GM23338 (cell line): Measurements from ENCODE around the gene NLRC5. TPM values are rescaled to one million over a fixed set of nuclear protein-coding genes. Genes with fewer than 3 reads are reported as not detected.

Source experiments
- ATAC-seq: fragments of 200-7000 bp; cut with Tn5 transposase; 3 replicates; pipeline ENCODE4 v1.9.1; 2020
- DNase-seq: peaks from one replicate; pipeline ENCODE4 v3.0.0-alpha.2; 2015; ENCODE audit warnings: low spot score
- H2AFZ ChIP-seq: fragments of 200-600 bp; sonication (generic); 2 replicates; pipeline ENCODE4 v1.8.0; 2016; ENCODE audit warnings: antibody characterized with exemption, mild to moderate bottlenecking, moderate library complexity
- H3F3A ChIP-seq: fragments of 200-600 bp; sonication (generic); replicated peaks from 2 replicates; pipeline ENCODE4 v1.8.0; 2017; ENCODE audit warnings: antibody characterized with exemption, mixed run types, low read depth
- H3K27ac ChIP-seq: fragments of 200-600 bp; sonication (generic); 2 replicates; pipeline ENCODE4 v1.6.1; 2016; ENCODE audit warnings: low read depth
- H3K27me3 ChIP-seq: fragments of 200-600 bp; sonication (generic); 2 replicates; pipeline ENCODE4 v1.8.0; 2016; ENCODE audit warnings: mild to moderate bottlenecking, mixed run types, moderate library complexity; ENCODE audit not compliant: insufficient read depth
- H3K36me3 ChIP-seq: fragments of 200-600 bp; sonication (generic); 2 replicates; pipeline ENCODE4 v1.8.0; 2016; ENCODE audit warnings: mild to moderate bottlenecking; ENCODE audit not compliant: insufficient read depth
- H3K4me1 ChIP-seq: fragments of 200-600 bp; sonication (generic); 2 replicates; pipeline ENCODE4 v1.8.0; 2016; ENCODE audit warnings: mild to moderate bottlenecking, moderate library complexity; ENCODE audit not compliant: insufficient read depth
- H3K4me2 ChIP-seq: fragments of 200-600 bp; sonication (generic); 2 replicates; pipeline ENCODE4 v1.7.1; 2017; ENCODE audit warnings: mixed run types
- H3K4me3 ChIP-seq: fragments of 200-600 bp; sonication (generic); 2 replicates; pipeline ENCODE4 v1.6.1; 2016; ENCODE audit warnings: mixed run types
- H3K79me2 ChIP-seq: fragments of 200-600 bp; sonication (generic); replicated peaks from 2 replicates; pipeline ENCODE4 v1.8.0; 2017; ENCODE audit warnings: mild to moderate bottlenecking; ENCODE audit not compliant: insufficient read depth
- H3K9me2 ChIP-seq: fragments of 200-600 bp; sonication (generic); 2 replicates; pipeline ENCODE4 v1.8.0; 2017; ENCODE audit not compliant: insufficient read depth
- H4K20me1 ChIP-seq: fragments of 200-600 bp; sonication (generic); replicated peaks from 2 replicates; pipeline ENCODE4 v1.8.0; 2017; ENCODE audit warnings: mild to moderate bottlenecking; ENCODE audit not compliant: insufficient read depth
- H3K27ac Mint-ChIP-seq: 2 replicates; pipeline ENCODE4 v1.8.0; 2020; ENCODE audit warnings: inconsistent platforms, mild to moderate bottlenecking, moderate library complexity, mixed read lengths
- H3K27me3 Mint-ChIP-seq: 3 replicates; pipeline ENCODE4 v1.8.0; 2022; ENCODE audit warnings: low read depth, mild to moderate bottlenecking, moderate library complexity, mixed read lengths, inconsistent platforms; ENCODE audit not compliant: insufficient read depth, poor library complexity
- H3K36me3 Mint-ChIP-seq: 3 replicates; pipeline ENCODE4 v1.8.0; 2021; ENCODE audit warnings: low read depth, mild to moderate bottlenecking, inconsistent platforms, moderate library complexity, mixed read lengths
- H3K4me1 Mint-ChIP-seq: 3 replicates; pipeline ENCODE4 v1.8.0; 2020; ENCODE audit warnings: mild to moderate bottlenecking, inconsistent platforms, mixed read lengths
- H3K4me3 Mint-ChIP-seq: 3 replicates; pipeline ENCODE4 v1.8.0; 2021; ENCODE audit warnings: moderate library complexity, mild to moderate bottlenecking, inconsistent platforms, mixed read lengths
- H3K9me3 Mint-ChIP-seq: 3 replicates; pipeline ENCODE4 v1.8.0; 2020; ENCODE audit warnings: moderate library complexity, mild to moderate bottlenecking, inconsistent platforms, mixed read lengths
- CREB1 ChIP-seq: fragments of 250-450 bp; sonication (Bioruptor Pico); IDR thresholded peaks from 2 replicates; pipeline ENCODE4 v1.5.0; 2020; ENCODE audit warnings: low read depth, mild to moderate bottlenecking, moderate library complexity
- EZH2 ChIP-seq: fragments of 200-600 bp; sonication (generic); IDR thresholded peaks from one replicate; pipeline ENCODE4 v1.8.0; 2017; ENCODE audit warnings: antibody characterized with exemption, mild to moderate bottlenecking, low read depth; ENCODE audit not compliant: unreplicated experiment
- EZH2phosphoT487 ChIP-seq: fragments of 200-600 bp; sonication (generic); IDR thresholded peaks from one replicate; pipeline ENCODE4 v1.8.1; 2018; ENCODE audit warnings: antibody characterized with exemption; ENCODE audit not compliant: unreplicated experiment
- JUNB ChIP-seq: IDR thresholded peaks from one replicate; pipeline ENCODE4 v1.6.1; 2016; ENCODE audit warnings: antibody characterized with exemption; ENCODE audit not compliant: unreplicated experiment
- NANOG ChIP-seq: IDR thresholded peaks from 2 replicates; pipeline ENCODE4 v1.6.1; 2016; ENCODE audit warnings: antibody characterized with exemption, borderline replicate concordance
- POLR2AphosphoS5 ChIP-seq: IDR thresholded peaks from 2 replicates; pipeline ENCODE4 v1.6.1; 2016; ENCODE audit warnings: antibody characterized with exemption, low read depth
- STAT1 ChIP-seq: IDR thresholded peaks from one replicate; pipeline ENCODE4 v1.6.1; 2016; ENCODE audit warnings: antibody characterized with exemption; ENCODE audit not compliant: unreplicated experiment
- ZNF114 ChIP-seq: fragments of 250-450 bp; sonication (Bioruptor Pico); IDR thresholded peaks from 2 replicates; pipeline ENCODE4 v1.5.0; 2020; ENCODE audit warnings: mild to moderate bottlenecking, moderate library complexity
- ZNF331 ChIP-seq: fragments of 250-450 bp; sonication (Bioruptor Pico); IDR thresholded peaks from 2 replicates; pipeline ENCODE4 v1.5.0; 2020; ENCODE audit warnings: low read depth, mild to moderate bottlenecking, moderate library complexity
- polyA plus RNA-seq: library from polyadenylated mRNA; unstranded; fragments of >200 nt; fragmentation: Nextera tagmentation; extraction: Ambion mirVana; gene quantifications from 2 replicates; pipeline ENCODE4 v1.2.1, GENCODE V29; 2016
- total RNA-seq: library from RNA; depleted of rRNA; stranded (reverse); fragments of >200 nt; shearing (Covaris generic); gene quantifications from 2 replicates; pipeline ENCODE4 v1.2.3, GENCODE V29; 2014
- TF ChIP-seq, protein P1 (sequence below), 2 experiments: fragments of 200-600 bp in 1 of 2; sonication (generic) in 1 of 2; conservative IDR thresholded peaks; 2 replicates each; pipeline versions ENCODE4 v1.5.1 to v1.6.1; 2016 to 2017; ENCODE audit warnings: antibody characterized with exemption in 2 of 2, low read depth in 2 of 2, mild to moderate bottlenecking in 2 of 2, moderate library complexity in 1 of 2
- TF ChIP-seq, protein P2 (sequence below): fragments of 250-450 bp; sonication (Bioruptor Pico); IDR thresholded peaks from 2 replicates; pipeline ENCODE4 v1.5.0; 2020; ENCODE audit warnings: mild to moderate bottlenecking, moderate library complexity
- TF ChIP-seq, protein P3 (sequence below): IDR thresholded peaks from one replicate; pipeline ENCODE4 v1.6.1; 2018; ENCODE audit warnings: antibody characterized with exemption; ENCODE audit not compliant: unreplicated experiment
- TF ChIP-seq, protein P4 (sequence below): IDR thresholded peaks from 2 replicates; pipeline ENCODE4 v1.6.1; 2016; ENCODE audit warnings: antibody characterized with exemption

The NLRC5 gene
- total and polyA plus RNA-seq, 2 experiments from 2014 or later: 2.3 to 3.9 TPM

DNA sequence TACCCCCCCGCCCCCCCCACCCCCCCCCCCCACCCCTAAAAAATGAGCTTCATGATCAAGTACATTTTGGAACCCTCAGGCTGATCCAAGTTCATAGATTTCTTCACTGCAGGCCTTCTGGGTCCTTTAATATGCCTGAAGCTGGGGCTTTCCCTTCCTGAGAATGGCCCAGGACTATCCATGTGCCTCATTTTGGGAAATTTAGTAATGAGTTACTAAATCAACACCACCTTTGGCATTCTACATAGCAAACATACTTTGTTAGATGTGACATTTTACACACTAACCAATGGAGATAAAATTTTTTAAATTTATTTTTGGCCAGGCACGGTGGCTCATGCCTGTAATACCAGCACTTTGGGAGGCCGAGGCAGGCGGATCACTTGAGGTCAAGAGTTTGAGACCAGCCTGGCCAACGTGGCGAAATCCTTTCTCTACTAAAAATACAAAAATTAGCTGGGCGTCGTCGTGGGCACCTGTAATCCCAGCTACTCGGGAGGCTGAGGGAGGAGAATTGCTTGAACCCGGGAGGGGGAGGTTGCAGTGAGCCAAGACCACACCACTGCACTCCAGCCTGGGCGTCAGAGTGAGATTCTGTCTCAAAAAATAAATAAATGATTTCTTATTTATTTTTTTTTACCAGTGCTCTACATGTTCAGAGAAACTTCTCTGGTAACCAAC, 43.4 kb upstream of the NLRC5 start:
- no peaks in the 10 kb centered on the region for H3K9me2 ChIP-seq
- Mint-ChIP-seq H3K27me3 (peaks cover 7% of the 10 kb centered on the region), H3K27ac (no peak overlapping the region), H3K9me3 (no peaks in the 10 kb centered on the region), H3K36me3 (peaks cover 39% of the 10 kb centered on the region), H3K4me1 (peaks cover 13% of the 10 kb centered on the region), H3K4me3 (no peak overlapping the region)
- H3K4me2 ChIP-seq: no peak overlapping the region
- no peak overlapping the region for H2AFZ ChIP-seq
- ATAC-seq (no peak), DNase-seq (no peak)
- peak overlapping the region; percentile 63; the same call in 1 of the 2 replicates for H3K27ac ChIP-seq
- H3K79me2 ChIP-seq: no peaks in the 10 kb centered on the region
- H3K27me3 ChIP-seq: no peaks in the 10 kb centered on the region
- no peaks in the 10 kb centered on the region for H3F3A ChIP-seq
- no peaks in the 10 kb centered on the region for H3K4me1 ChIP-seq
- H3K4me3 ChIP-seq: no peak overlapping the region
- TF ChIP-seq EZH2phosphoT487 (no peak), EZH2 (no peak), ZNF114 (CRISPR knock-in tag) (no peak), POLR2AphosphoS5 (no peak), JUNB (no peak), NANOG (no peak), CREB1 (CRISPR knock-in tag) (no peak), STAT1 (no peak), ZNF331 (CRISPR knock-in tag) (no peak)
- TF ChIP-seq, protein P1, sequence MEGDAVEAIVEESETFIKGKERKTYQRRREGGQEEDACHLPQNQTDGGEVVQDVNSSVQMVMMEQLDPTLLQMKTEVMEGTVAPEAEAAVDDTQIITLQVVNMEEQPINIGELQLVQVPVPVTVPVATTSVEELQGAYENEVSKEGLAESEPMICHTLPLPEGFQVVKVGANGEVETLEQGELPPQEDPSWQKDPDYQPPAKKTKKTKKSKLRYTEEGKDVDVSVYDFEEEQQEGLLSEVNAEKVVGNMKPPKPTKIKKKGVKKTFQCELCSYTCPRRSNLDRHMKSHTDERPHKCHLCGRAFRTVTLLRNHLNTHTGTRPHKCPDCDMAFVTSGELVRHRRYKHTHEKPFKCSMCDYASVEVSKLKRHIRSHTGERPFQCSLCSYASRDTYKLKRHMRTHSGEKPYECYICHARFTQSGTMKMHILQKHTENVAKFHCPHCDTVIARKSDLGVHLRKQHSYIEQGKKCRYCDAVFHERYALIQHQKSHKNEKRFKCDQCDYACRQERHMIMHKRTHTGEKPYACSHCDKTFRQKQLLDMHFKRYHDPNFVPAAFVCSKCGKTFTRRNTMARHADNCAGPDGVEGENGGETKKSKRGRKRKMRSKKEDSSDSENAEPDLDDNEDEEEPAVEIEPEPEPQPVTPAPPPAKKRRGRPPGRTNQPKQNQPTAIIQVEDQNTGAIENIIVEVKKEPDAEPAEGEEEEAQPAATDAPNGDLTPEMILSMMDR (conservative IDR thresholded peaks at IDR 0.05; ENCODE audit: low read depth in 2 of 2): no peak
- TF ChIP-seq, protein P2, sequence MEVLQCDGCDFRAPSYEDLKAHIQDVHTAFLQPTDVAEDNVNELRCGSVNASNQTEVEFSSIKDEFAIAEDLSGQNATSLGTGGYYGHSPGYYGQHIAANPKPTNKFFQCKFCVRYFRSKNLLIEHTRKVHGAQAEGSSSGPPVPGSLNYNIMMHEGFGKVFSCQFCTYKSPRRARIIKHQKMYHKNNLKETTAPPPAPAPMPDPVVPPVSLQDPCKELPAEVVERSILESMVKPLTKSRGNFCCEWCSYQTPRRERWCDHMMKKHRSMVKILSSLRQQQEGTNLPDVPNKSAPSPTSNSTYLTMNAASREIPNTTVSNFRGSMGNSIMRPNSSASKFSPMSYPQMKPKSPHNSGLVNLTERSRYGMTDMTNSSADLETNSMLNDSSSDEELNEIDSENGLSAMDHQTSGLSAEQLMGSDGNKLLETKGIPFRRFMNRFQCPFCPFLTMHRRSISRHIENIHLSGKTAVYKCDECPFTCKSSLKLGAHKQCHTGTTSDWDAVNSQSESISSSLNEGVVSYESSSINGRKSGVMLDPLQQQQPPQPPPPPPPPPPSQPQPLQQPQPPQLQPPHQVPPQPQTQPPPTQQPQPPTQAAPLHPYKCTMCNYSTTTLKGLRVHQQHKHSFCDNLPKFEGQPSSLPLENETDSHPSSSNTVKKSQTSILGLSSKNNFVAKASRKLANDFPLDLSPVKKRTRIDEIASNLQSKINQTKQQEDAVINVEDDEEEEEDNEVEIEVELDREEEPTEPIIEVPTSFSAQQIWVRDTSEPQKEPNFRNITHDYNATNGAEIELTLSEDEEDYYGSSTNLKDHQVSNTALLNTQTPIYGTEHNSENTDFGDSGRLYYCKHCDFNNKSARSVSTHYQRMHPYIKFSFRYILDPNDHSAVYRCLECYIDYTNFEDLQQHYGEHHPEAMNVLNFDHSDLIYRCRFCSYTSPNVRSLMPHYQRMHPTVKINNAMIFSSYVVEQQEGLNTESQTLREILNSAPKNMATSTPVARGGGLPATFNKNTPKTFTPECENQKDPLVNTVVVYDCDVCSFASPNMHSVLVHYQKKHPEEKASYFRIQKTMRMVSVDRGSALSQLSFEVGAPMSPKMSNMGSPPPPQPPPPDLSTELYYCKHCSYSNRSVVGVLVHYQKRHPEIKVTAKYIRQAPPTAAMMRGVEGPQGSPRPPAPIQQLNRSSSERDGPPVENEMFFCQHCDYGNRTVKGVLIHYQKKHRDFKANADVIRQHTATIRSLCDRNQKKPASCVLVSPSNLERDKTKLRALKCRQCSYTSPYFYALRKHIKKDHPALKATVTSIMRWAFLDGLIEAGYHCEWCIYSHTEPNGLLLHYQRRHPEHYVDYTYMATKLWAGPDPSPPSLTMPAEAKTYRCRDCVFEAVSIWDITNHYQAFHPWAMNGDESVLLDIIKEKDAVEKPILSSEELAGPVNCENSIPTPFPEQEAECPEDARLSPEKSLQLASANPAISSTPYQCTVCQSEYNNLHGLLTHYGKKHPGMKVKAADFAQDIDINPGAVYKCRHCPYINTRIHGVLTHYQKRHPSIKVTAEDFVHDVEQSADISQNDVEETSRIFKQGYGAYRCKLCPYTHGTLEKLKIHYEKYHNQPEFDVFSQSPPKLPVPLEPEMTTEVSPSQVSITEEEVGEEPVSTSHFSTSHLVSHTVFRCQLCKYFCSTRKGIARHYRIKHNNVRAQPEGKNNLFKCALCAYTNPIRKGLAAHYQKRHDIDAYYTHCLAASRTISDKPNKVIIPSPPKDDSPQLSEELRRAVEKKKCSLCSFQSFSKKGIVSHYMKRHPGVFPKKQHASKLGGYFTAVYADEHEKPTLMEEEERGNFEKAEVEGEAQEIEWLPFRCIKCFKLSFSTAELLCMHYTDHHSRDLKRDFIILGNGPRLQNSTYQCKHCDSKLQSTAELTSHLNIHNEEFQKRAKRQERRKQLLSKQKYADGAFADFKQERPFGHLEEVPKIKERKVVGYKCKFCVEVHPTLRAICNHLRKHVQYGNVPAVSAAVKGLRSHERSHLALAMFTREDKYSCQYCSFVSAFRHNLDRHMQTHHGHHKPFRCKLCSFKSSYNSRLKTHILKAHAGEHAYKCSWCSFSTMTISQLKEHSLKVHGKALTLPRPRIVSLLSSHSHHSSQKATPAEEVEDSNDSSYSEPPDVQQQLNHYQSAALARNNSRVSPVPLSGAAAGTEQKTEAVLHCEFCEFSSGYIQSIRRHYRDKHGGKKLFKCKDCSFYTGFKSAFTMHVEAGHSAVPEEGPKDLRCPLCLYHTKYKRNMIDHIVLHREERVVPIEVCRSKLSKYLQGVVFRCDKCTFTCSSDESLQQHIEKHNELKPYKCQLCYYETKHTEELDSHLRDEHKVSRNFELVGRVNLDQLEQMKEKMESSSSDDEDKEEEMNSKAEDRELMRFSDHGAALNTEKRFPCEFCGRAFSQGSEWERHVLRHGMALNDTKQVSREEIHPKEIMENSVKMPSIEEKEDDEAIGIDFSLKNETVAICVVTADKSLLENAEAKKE (CRISPR knock-in tag): no peak
- TF ChIP-seq, protein P3, sequence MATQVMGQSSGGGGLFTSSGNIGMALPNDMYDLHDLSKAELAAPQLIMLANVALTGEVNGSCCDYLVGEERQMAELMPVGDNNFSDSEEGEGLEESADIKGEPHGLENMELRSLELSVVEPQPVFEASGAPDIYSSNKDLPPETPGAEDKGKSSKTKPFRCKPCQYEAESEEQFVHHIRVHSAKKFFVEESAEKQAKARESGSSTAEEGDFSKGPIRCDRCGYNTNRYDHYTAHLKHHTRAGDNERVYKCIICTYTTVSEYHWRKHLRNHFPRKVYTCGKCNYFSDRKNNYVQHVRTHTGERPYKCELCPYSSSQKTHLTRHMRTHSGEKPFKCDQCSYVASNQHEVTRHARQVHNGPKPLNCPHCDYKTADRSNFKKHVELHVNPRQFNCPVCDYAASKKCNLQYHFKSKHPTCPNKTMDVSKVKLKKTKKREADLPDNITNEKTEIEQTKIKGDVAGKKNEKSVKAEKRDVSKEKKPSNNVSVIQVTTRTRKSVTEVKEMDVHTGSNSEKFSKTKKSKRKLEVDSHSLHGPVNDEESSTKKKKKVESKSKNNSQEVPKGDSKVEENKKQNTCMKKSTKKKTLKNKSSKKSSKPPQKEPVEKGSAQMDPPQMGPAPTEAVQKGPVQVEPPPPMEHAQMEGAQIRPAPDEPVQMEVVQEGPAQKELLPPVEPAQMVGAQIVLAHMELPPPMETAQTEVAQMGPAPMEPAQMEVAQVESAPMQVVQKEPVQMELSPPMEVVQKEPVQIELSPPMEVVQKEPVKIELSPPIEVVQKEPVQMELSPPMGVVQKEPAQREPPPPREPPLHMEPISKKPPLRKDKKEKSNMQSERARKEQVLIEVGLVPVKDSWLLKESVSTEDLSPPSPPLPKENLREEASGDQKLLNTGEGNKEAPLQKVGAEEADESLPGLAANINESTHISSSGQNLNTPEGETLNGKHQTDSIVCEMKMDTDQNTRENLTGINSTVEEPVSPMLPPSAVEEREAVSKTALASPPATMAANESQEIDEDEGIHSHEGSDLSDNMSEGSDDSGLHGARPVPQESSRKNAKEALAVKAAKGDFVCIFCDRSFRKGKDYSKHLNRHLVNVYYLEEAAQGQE: no peak
- TF ChIP-seq, protein P4, sequence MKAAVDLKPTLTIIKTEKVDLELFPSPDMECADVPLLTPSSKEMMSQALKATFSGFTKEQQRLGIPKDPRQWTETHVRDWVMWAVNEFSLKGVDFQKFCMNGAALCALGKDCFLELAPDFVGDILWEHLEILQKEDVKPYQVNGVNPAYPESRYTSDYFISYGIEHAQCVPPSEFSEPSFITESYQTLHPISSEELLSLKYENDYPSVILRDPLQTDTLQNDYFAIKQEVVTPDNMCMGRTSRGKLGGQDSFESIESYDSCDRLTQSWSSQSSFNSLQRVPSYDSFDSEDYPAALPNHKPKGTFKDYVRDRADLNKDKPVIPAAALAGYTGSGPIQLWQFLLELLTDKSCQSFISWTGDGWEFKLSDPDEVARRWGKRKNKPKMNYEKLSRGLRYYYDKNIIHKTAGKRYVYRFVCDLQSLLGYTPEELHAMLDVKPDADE: no peak
- H3K36me3 ChIP-seq: peaks cover 31% of the 10 kb centered on the region
- H4K20me1 ChIP-seq: peaks cover 5% of the 10 kb centered on the region; the same call in 1 of the 2 replicates
